ENCODE results near the gene NUDT19.
"Not testable (repeated sequence)": the region's sequence is repeated elsewhere in the genome, so short reads cannot be mapped to it uniquely, and the experiment has no call there.

GRCh38 chr19:32704006-32704405 is 12.4 kb downstream of the NUDT19 start:
- TF ChIP-seq CTCF (conservative IDR thresholded peaks at IDR 0.05; ENCODE audit: low read depth, low read length); EZH2 (IDR thresholded peaks at IDR 0.05; ENCODE audit: borderline replicate concordance, low read depth, low read length, poor library complexity, severe bottlenecking): not testable (repeated sequence)
